OCI-LY7 (cell line): Measurements from ENCODE around the gene MIF4GD. TPM values are rescaled to one million over a fixed set of nuclear protein-coding genes. Genes with fewer than 3 reads are reported as not detected.

Experiments
- BruUV-seq: library from RNA; stranded (reverse); fragments of 400-500 nt; replicated peaks from 2 replicates; lab custom pipeline; 2021; lab: Mats Ljungman, UMichigan
- CTCF ChIA-PET: fragments of 300-600 bp; sonication (Branson Sonifier 250); formaldehyde crosslinking; loops from one replicate; lab custom pipeline; 2022; ENCODE audit warnings: antibody characterized with exemption; ENCODE audit not compliant: unreplicated experiment; lab: Charles Lee
- POLR2A ChIA-PET: fragments of 300-600 bp; sonication (Branson Sonifier 250); formaldehyde crosslinking; loops from one replicate; lab custom pipeline; 2022; ENCODE audit warnings: antibody characterized with exemption; lab: Charles Lee
- DNase-seq: peaks from one replicate; pipeline ENCODE4 v3.0.0-alpha.2; 2015; ENCODE audit warnings: low spot score
- H2AFZ ChIP-seq: fragments of 200-600 bp; sonication (generic), shearing (Covaris generic); 2 replicates; pipeline ENCODE4 v1.6.1; 2014; ENCODE audit warnings: mild to moderate bottlenecking, antibody characterized with exemption, low read length, moderate library complexity
- H3K27ac ChIP-seq: fragments of 200-600 bp; sonication (generic); 2 replicates; pipeline ENCODE4 v1.5.1; 2014; ENCODE audit warnings: mixed run types, low read depth, mild to moderate bottlenecking, moderate library complexity, low read length, inconsistent platforms; ENCODE audit not compliant: poor library complexity, severe bottlenecking
- H3K36me3 ChIP-seq: fragments of 200-600 bp; sonication (generic); 2 replicates; pipeline ENCODE4 v1.6.1; 2014; ENCODE audit warnings: mild to moderate bottlenecking, antibody characterized with exemption, low read length, moderate library complexity, mixed read lengths; ENCODE audit not compliant: insufficient read depth
- H3K4me1 ChIP-seq: fragments of 200-600 bp; sonication (generic); 2 replicates; pipeline ENCODE4 v1.5.1; 2014; ENCODE audit warnings: mild to moderate bottlenecking, low read length; ENCODE audit not compliant: insufficient read depth, poor library complexity, severe bottlenecking
- H3K4me2 ChIP-seq: fragments of 200-600 bp; sonication (generic); 2 replicates; pipeline ENCODE4 v1.6.1; 2014; ENCODE audit warnings: mild to moderate bottlenecking, low read length
- H3K4me3 ChIP-seq: fragments of 200-600 bp; sonication (generic); 2 replicates; pipeline ENCODE4 v1.5.1; 2014; ENCODE audit warnings: mild to moderate bottlenecking, low read depth, low read length; ENCODE audit not compliant: poor library complexity, severe bottlenecking
- H3K79me2 ChIP-seq: fragments of 200-600 bp; sonication (generic); 2 replicates; pipeline ENCODE4 v1.6.1; 2016; ENCODE audit warnings: low read depth, mild to moderate bottlenecking, low read length, moderate library complexity, mixed read lengths; ENCODE audit not compliant: insufficient read depth
- H3K9me2 ChIP-seq: fragments of 200-600 bp; sonication (generic); 2 replicates; pipeline ENCODE4 v1.6.1; 2016; ENCODE audit warnings: mild to moderate bottlenecking, low read length, mixed read lengths; ENCODE audit not compliant: insufficient read depth
- H3K9me3 ChIP-seq: fragments of 200-600 bp; sonication (generic); 2 replicates; pipeline ENCODE4 v1.6.1; 2014; ENCODE audit warnings: mild to moderate bottlenecking, mixed run types, low read length, mixed read lengths
- H4K20me1 ChIP-seq: fragments of 200-600 bp; sonication (generic); 2 replicates; pipeline ENCODE4 v1.6.1; 2014; ENCODE audit warnings: mild to moderate bottlenecking, antibody characterized with exemption, low read length, moderate library complexity, mixed read lengths; ENCODE audit not compliant: insufficient read depth
- EZH2phosphoT487 ChIP-seq: fragments of 200-600 bp; sonication (generic); IDR thresholded peaks from 2 replicates; pipeline ENCODE4 v1.6.1; 2018; ENCODE audit warnings: low read depth, borderline replicate concordance, mild to moderate bottlenecking, mixed run types, antibody characterized with exemption, low read length, moderate library complexity, mixed read lengths
- intact Hi-C: fragments of 100-400 bp; cut with micrococcal nuclease; formaldehyde crosslinking; loops from one replicate; pipeline ENCODE4 v1.10.0; 2022; ENCODE audit not compliant: unreplicated experiment
- total RNA-seq, 2 experiments: library from RNA; depleted of rRNA in 1 of 2; stranded (reverse); fragments of >200 nt in 1 of 2; shearing (Covaris generic) in 1 of 2; gene quantifications; 2 replicates each; pipeline ENCODE4 v1.2.3, GENCODE V29; 2014 to 2022
- TF ChIP-seq, protein P1 (sequence below): fragments of 200-600 bp; sonication (generic); conservative IDR thresholded peaks from 2 replicates; pipeline ENCODE4 v1.5.1; 2014; ENCODE audit warnings: mild to moderate bottlenecking, antibody characterized with exemption, low read length, moderate library complexity, mixed read lengths

The MIF4GD gene
- total RNA-seq, 2 experiments from 2014 or later: 70.9 to 132 TPM

DNA sequence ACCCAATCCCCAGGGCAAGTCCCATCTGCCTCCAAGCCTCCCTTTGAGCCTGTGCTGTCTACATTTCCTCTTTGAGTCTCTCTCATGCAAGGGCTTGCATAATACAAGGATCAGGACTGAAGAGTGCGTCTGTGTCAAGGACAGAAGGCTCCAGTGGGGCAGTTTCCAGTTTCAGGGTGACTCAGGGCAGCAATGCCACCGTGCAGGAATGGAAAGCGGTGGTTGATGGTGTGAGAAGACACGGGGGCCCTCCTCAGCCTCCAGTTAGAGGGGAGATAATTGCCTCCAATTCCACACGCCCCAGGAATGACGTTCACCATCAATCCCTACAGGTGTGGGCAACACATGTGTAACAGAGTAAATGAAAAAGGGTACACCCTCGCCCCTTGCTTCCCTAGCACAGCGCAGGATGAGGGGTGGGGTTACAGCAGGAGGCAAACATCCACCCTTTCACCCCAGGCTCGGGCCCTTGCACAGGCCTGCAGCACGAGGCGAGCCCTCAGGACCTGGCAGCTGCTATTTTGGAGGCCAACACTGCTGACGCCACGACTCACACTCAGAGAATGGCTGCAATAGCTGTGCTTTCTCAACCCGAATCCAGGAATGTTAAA is 43.0 kb upstream of the MIF4GD start:
- Histone ChIP-seq H3K4me1 (peaks cover 84% of the 10 kb centered on the region), H4K20me1 (no peaks in the 10 kb centered on the region)
- intact Hi-C loops: no loop called here

DNA sequence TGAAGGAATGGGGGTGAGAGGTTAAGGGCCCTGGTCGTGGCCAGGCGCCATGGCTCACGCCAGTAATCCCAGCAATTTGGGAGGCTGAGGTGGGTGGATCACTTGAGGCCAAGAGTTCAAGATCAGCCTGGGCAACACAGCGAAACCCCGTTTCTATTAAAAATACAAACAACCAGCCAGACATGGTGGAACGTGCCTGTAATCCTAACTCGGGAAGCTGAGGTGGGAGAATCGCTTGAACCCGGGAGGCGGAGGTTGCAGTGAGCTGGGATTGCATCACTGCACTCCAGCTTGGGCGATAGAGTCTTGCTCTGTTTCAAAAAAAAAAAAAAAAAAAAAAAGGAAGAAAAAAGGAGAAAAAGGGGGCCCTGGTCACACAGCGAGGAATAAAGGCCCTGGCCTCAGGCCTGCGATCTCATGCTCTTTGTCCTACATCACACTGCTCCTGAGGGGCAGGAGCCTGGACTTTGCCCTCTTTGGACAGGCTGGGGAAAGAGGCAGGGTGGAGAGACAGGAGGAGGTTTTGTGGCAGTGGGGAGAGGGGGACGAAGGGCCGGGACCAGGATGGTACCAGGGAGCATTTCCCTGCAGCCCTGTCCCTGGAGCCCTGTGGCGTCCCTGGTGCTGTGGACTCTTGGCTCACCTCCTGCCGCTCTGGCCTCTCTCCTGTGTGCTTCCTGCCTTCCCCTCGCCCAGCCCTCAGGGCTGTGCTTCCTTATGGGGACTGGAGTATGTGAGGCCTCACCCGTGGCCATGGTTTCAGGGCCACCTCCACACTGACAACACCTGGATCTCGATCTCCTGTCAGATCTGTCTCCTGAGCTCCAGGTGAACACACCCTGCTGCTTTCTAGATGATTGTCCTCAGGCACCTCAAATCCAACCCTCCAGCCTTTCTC is 38.0 kb upstream of the MIF4GD start:
- H3K36me3 ChIP-seq: no peaks in the 10 kb centered on the region
- no peak for DNase-seq
- peaks cover 34% of the 10 kb centered on the region for H3K4me1 ChIP-seq
- H3K27ac ChIP-seq: no peak overlapping the region
- no peaks in the 10 kb centered on the region for H3K9me3 ChIP-seq
- H3K9me2 ChIP-seq: no peaks in the 10 kb centered on the region
- H4K20me1 ChIP-seq: no peaks in the 10 kb centered on the region
- no TSS peak for BruUV-seq
- no peak overlapping the region for H2AFZ ChIP-seq
- H3K4me2 ChIP-seq: no peak overlapping the region
- no peaks in the 10 kb centered on the region for H3K79me2 ChIP-seq
- POLR2A ChIA-PET: interaction anchor here (0.8 to 1.7 kb wide), 5 partner anchors 11 to 37 kb away, joined by 3 to 8 read pairs (median 5); no protein-coding TSS in a partner anchor
- TF ChIP-seq, protein P1, sequence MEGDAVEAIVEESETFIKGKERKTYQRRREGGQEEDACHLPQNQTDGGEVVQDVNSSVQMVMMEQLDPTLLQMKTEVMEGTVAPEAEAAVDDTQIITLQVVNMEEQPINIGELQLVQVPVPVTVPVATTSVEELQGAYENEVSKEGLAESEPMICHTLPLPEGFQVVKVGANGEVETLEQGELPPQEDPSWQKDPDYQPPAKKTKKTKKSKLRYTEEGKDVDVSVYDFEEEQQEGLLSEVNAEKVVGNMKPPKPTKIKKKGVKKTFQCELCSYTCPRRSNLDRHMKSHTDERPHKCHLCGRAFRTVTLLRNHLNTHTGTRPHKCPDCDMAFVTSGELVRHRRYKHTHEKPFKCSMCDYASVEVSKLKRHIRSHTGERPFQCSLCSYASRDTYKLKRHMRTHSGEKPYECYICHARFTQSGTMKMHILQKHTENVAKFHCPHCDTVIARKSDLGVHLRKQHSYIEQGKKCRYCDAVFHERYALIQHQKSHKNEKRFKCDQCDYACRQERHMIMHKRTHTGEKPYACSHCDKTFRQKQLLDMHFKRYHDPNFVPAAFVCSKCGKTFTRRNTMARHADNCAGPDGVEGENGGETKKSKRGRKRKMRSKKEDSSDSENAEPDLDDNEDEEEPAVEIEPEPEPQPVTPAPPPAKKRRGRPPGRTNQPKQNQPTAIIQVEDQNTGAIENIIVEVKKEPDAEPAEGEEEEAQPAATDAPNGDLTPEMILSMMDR: no peak
- no peak for TF ChIP-seq EZH2phosphoT487
- no peak overlapping the region for H3K4me3 ChIP-seq
- intact Hi-C loops: no loop called here
- CTCF ChIA-PET: no interaction called here

More for the DNA sequence above, 43.0 kb upstream of the MIF4GD start:
- ChIA-PET POLR2A (interaction anchor here (0.8 to 23.2 kb wide), 5 partner anchors 9 to 83 kb away, joined by 3 to 393 read pairs (median 16); partner anchors contain the start of gene SLC25A19), CTCF (interaction anchor here (1.1 kb wide), 1 partner anchor 98 kb away, joined by 3 read pairs; no protein-coding TSS in a partner anchor)
- Histone ChIP-seq H3K27ac (peak overlapping the region; percentile 25), H2AFZ (no peak overlapping the region), H3K4me3 (no peak overlapping the region), H3K36me3 (peaks cover 39% of the 10 kb centered on the region), H3K79me2 (peaks cover 18% of the 10 kb centered on the region), H3K9me2 (no peaks in the 10 kb centered on the region), H3K9me3 (no peaks in the 10 kb centered on the region), H3K4me2 (no peak overlapping the region)
- BruUV-seq: no TSS peak
- TF ChIP-seq, protein P1: no peak
- no peak for TF ChIP-seq EZH2phosphoT487
- no peak for DNase-seq
